Activated naive CD8-positive, alpha-beta T cell treated with anti-CD3 and anti-CD28 coated beads, Interleukin-2, amount 50 U/mL, for 24 hours (primary cell): ENCODE data around the gene TMEM135.
"Not testable (repeated sequence)": the region's sequence is repeated elsewhere in the genome, so short reads cannot be mapped to it uniquely, and the experiment has no call there.

Experiments
- ATAC-seq: fragments of 150-1000 bp; cut with Tn5 transposase; one replicate; pipeline ENCODE4 v1.10.0; 2021
- DNase-seq: peaks from one replicate; pipeline ENCODE4 v3.0.0; 2021
- H3K27ac Mint-ChIP-seq: one replicate; pipeline ENCODE4 v1.8.0; 2021; ENCODE audit warnings: mild to moderate bottlenecking, mixed read lengths
- H3K27me3 Mint-ChIP-seq: one replicate; pipeline ENCODE4 v1.8.0; 2021; ENCODE audit warnings: mixed read lengths
- H3K36me3 Mint-ChIP-seq: one replicate; pipeline ENCODE4 v1.8.0; 2021; ENCODE audit warnings: low read depth, mixed read lengths
- H3K4me1 Mint-ChIP-seq: one replicate; pipeline ENCODE4 v1.8.0; 2021; ENCODE audit warnings: mixed read lengths
- H3K4me3 Mint-ChIP-seq: one replicate; pipeline ENCODE4 v1.8.0; 2021; ENCODE audit warnings: mild to moderate bottlenecking, moderate library complexity, mixed read lengths
- H3K9me3 Mint-ChIP-seq: one replicate; pipeline ENCODE4 v1.8.0; 2021; ENCODE audit warnings: mixed read lengths

Gene TMEM135

DNA sequence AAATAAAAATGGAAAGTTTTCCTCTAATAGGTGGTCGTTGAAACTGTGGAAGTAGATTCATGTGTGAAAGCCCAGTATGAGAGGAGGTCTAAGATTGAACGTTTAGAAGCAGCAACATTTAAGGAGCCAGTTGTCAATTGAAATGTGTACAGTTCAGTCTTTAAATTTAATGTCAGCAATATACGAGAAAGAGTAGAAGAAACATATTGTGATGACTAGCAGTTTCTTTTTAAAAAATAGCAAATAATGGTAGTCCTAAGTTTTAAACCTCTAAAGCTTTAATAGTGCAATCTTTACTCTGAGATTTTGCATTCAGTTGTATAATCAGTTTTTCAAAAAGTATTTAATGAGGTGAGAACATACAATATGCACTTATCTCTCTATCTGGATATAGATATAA, 44.9 kb downstream of the TMEM135 start:
- H3K4me1 Mint-ChIP-seq = peaks cover 21% of the 10 kb centered on the region
- no peaks in the 10 kb centered on the region for H3K27me3 Mint-ChIP-seq
- ATAC-seq (no peak), DNase-seq (no peak)
- peaks cover 6% of the 10 kb centered on the region for H3K9me3 Mint-ChIP-seq
- peaks cover 21% of the 10 kb centered on the region for H3K36me3 Mint-ChIP-seq
- no peak overlapping the region for H3K4me3 Mint-ChIP-seq
- no peak overlapping the region for H3K27ac Mint-ChIP-seq

DNA sequence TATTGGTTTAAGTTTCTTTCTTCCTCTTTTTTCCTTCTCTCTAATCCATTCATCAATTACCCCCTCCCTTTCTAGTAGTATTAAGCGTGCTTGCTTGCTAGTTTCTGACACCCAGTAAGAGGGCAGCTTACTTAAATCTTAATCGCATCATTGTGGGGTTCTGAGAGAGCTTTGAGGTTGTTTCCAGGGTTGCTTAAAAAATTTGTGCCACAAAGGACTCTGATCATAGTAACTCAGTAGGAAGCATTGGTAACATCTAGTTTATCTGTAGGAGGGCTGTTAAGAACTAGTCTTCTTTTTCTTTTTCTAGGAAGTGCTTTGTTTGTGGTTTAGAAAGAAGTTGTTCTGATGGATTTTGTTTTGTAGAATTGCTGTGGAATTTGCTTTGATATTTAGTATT, 45.3 kb downstream of the TMEM135 start:
- H3K4me3 Mint-ChIP-seq = no peak overlapping the region
- no peaks in the 10 kb centered on the region for H3K27me3 Mint-ChIP-seq
- H3K9me3 Mint-ChIP-seq = peaks cover 4% of the 10 kb centered on the region
- ATAC-seq (no peak), DNase-seq (no peak)
- H3K27ac Mint-ChIP-seq = no peak overlapping the region
- peaks cover 21% of the 10 kb centered on the region for H3K4me1 Mint-ChIP-seq
- H3K36me3 Mint-ChIP-seq = peaks cover 18% of the 10 kb centered on the region

DNA sequence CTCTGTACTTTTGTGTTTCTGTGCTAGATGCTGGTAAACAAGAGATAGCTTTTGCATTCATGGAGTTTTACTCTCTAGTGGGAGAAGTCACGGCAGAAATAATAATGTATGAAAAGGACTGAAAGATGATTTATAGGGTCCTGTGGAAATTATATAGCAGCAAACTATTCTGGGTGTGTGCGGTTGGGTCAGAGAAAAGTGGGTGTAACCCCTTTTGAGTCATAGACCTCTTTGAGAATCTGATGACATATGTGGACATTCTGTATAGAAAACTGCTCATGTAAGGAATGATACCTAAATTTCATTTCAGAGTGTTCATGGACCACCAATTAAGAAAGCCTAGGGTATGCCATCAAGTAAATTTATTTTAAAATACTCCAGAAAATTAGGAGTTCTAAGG, 54.4 kb downstream of the TMEM135 start:
- peaks cover 43% of the 10 kb centered on the region for H3K36me3 Mint-ChIP-seq
- ATAC-seq (no peak), DNase-seq (no peak)
- no peaks in the 10 kb centered on the region for H3K4me1 Mint-ChIP-seq
- H3K4me3 Mint-ChIP-seq = no peak overlapping the region
- no peak overlapping the region for H3K27ac Mint-ChIP-seq
- H3K27me3 Mint-ChIP-seq = no peaks in the 10 kb centered on the region
- H3K9me3 Mint-ChIP-seq = peaks cover 17% of the 10 kb centered on the region

- peaks cover 17% of the 10 kb centered on the region for H3K9me3 Mint-ChIP-seq
- peaks cover 1% of the 10 kb centered on the region for H3K4me1 Mint-ChIP-seq
- ATAC-seq (no peak), DNase-seq (no peak)
- H3K27me3 Mint-ChIP-seq = no peaks in the 10 kb centered on the region
- H3K36me3 Mint-ChIP-seq = peaks cover 42% of the 10 kb centered on the region
- no peak overlapping the region for H3K4me3 Mint-ChIP-seq
- H3K27ac Mint-ChIP-seq = no peak overlapping the region
These were observed 54.8 kb downstream of the TMEM135 start for GRCh38 chr11:87092567-87092966.

DNA sequence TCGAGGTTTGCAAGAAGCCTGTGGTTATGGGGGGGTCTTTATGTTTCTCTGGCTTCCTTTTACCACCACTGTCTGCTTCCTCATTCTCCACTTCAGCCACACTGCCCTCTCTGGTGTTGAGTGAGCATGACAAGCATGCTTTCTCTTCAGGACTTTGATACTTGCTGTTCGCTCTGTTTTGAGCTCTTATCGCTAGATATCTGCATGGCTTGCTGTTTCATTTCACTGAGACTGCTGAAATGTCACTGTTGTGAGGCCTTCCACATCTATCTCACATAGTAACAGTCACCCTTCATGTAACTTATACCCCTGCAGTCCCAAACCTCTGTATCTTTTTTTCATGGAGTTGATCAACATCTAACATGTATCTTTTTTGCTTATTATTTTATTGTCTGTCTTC, 59.8 kb downstream of the TMEM135 start:
- H3K9me3 Mint-ChIP-seq = peaks cover 10% of the 10 kb centered on the region
- peaks cover 28% of the 10 kb centered on the region for H3K36me3 Mint-ChIP-seq
- H3K4me3 Mint-ChIP-seq = no peak overlapping the region
- ATAC-seq (peak; percentile 61), DNase-seq (peak; percentile 17)
- peaks cover 6% of the 10 kb centered on the region for H3K4me1 Mint-ChIP-seq
- H3K27ac Mint-ChIP-seq = no peak overlapping the region
- no peaks in the 10 kb centered on the region for H3K27me3 Mint-ChIP-seq

- H3K36me3 Mint-ChIP-seq = peaks cover 16% of the 10 kb centered on the region
- H3K27me3 Mint-ChIP-seq = no peaks in the 10 kb centered on the region
- H3K4me1 Mint-ChIP-seq = peaks cover 6% of the 10 kb centered on the region
- peaks cover 4% of the 10 kb centered on the region for H3K9me3 Mint-ChIP-seq
- DNase-seq (no peak), ATAC-seq (no peak)
- no peak overlapping the region for H3K4me3 Mint-ChIP-seq
- H3K27ac Mint-ChIP-seq = no peak overlapping the region
These were observed 64.3 kb downstream of the TMEM135 start for GRCh38 chr11:87101956-87102580.

- not testable (repeated sequence) for H3K27ac Mint-ChIP-seq, H3K9me3 Mint-ChIP-seq, DNase-seq, H3K4me1 Mint-ChIP-seq, H3K4me3 Mint-ChIP-seq, ATAC-seq, H3K27me3 Mint-ChIP-seq
- H3K36me3 Mint-ChIP-seq = peaks cover 16% of the 10 kb centered on the region
These were observed 68.1 kb downstream of the TMEM135 start for GRCh38 chr11:87105826-87106225.

- not testable (repeated sequence) for ATAC-seq, H3K4me1 Mint-ChIP-seq, H3K4me3 Mint-ChIP-seq, H3K27ac Mint-ChIP-seq, H3K27me3 Mint-ChIP-seq, DNase-seq, H3K9me3 Mint-ChIP-seq
- peaks cover 16% of the 10 kb centered on the region for H3K36me3 Mint-ChIP-seq
These were observed 69.6 kb downstream of the TMEM135 start for GRCh38 chr11:87107379-87107778.

GRCh38 chr11:87110443-87111131, 72.9 kb downstream of the TMEM135 start:
- peaks cover 4% of the 10 kb centered on the region for H3K9me3 Mint-ChIP-seq
- no peaks in the 10 kb centered on the region for H3K27me3 Mint-ChIP-seq
- DNase-seq = no peak
- H3K4me3 Mint-ChIP-seq = no peak overlapping the region
- no peak for ATAC-seq
- H3K27ac Mint-ChIP-seq = no peak overlapping the region
- peaks cover 10% of the 10 kb centered on the region for H3K36me3 Mint-ChIP-seq
- no peaks in the 10 kb centered on the region for H3K4me1 Mint-ChIP-seq

DNA sequence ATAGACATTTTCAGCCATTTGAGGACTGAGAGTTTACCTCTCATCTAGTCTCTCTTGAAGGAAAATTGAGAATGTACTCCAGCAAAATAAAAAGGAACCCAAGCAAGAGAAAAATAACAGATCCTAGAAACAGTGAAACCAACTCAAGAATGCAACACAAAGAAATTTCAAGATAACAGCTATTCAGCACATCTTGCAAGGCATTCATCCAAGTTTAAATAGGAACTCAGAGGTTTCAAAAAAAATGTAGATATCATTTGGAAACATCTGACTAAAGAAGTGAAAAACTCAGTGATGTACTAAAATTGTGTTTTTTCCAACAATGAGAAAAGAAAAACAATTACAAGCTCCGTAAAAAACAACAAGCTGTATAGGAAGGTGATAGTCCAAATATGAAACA, 76.4 kb downstream of the TMEM135 start:
- DNase-seq (no peak), ATAC-seq (no peak)
- peaks cover 3% of the 10 kb centered on the region for H3K9me3 Mint-ChIP-seq
- no peaks in the 10 kb centered on the region for H3K4me1 Mint-ChIP-seq
- no peak overlapping the region for H3K4me3 Mint-ChIP-seq
- no peaks in the 10 kb centered on the region for H3K27me3 Mint-ChIP-seq
- no peak overlapping the region for H3K27ac Mint-ChIP-seq
- H3K36me3 Mint-ChIP-seq = peaks cover 3% of the 10 kb centered on the region

GRCh38 chr11:87116185-87116584, 78.5 kb downstream of the TMEM135 start:
- Mint-ChIP-seq H3K4me3 (no peak overlapping the region), H3K36me3 (peaks cover 3% of the 10 kb centered on the region), H3K27me3 (no peaks in the 10 kb centered on the region), H3K27ac (no peak overlapping the region), H3K4me1 (no peaks in the 10 kb centered on the region), H3K9me3 (peaks cover 3% of the 10 kb centered on the region)
- ATAC-seq (no peak), DNase-seq (no peak)

GRCh38 chr11:87120937-87121336, 83.2 kb downstream of the TMEM135 start:
- Mint-ChIP-seq H3K27ac (no peak overlapping the region), H3K4me3 (no peak overlapping the region), H3K36me3 (peaks cover 8% of the 10 kb centered on the region), H3K9me3 (peaks cover 3% of the 10 kb centered on the region), H3K4me1 (no peaks in the 10 kb centered on the region), H3K27me3 (no peaks in the 10 kb centered on the region)
- ATAC-seq (no peak), DNase-seq (no peak)

DNA sequence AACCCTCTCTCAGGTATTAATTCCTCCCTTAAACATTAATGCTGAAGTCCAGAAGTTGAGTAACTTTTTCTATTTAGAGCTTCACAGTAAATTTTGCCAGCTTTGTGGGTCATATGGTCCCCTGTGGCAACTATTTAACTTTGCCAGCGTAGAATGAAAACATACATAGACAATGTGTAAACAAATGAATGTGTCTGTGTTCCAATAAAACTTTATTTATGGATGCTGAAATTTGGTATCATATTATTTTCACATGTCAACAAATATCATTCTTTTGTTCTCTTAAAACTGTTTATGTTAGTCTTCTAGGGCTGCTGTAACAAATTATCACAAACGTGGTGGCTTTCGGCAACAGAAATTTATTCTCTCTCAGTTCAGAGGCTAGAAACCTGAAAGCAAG, 85.1 kb downstream of the TMEM135 start:
- no peaks in the 10 kb centered on the region for H3K9me3 Mint-ChIP-seq

DNA sequence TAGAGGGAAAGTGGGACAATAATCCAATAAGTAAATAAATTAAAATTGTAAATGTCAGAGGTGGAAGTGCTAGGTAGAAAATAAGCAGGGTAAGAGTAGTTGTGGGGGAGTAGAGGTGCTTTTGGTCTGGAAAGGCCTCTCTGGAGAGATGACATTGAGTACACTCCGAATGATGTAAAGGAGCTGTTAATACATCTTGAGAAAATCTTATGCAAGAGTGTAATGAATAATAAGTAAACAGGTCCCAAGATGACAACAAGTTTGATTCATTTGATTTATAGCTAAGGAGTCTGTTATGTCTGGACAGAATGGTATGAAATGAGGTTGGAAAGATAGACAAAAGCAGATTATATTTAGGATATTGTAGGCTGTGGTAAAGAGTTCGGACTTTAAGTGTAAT, 87.5 kb downstream of the TMEM135 start:
- H3K27ac Mint-ChIP-seq = no peak overlapping the region
- H3K36me3 Mint-ChIP-seq = peaks cover 5% of the 10 kb centered on the region
- H3K9me3 Mint-ChIP-seq = no peaks in the 10 kb centered on the region
- H3K4me3 Mint-ChIP-seq = no peak overlapping the region
- H3K4me1 Mint-ChIP-seq = no peaks in the 10 kb centered on the region
- DNase-seq (no peak), ATAC-seq (no peak)
- no peaks in the 10 kb centered on the region for H3K27me3 Mint-ChIP-seq

More for the DNA sequence above, 85.1 kb downstream of the TMEM135 start:
- DNase-seq (no peak), ATAC-seq (no peak)
- Mint-ChIP-seq H3K4me3 (no peak overlapping the region), H3K27me3 (no peaks in the 10 kb centered on the region), H3K36me3 (peaks cover 6% of the 10 kb centered on the region), H3K27ac (no peak overlapping the region), H3K4me1 (no peaks in the 10 kb centered on the region)

- H3K27me3 Mint-ChIP-seq = no peaks in the 10 kb centered on the region
- peaks cover 2% of the 10 kb centered on the region for H3K36me3 Mint-ChIP-seq
- ATAC-seq = no peak
- H3K4me3 Mint-ChIP-seq = no peak overlapping the region
- DNase-seq = no peak
- H3K27ac Mint-ChIP-seq = no peak overlapping the region
- no peaks in the 10 kb centered on the region for H3K9me3 Mint-ChIP-seq
- H3K4me1 Mint-ChIP-seq = no peaks in the 10 kb centered on the region
These were observed 89.4 kb downstream of the TMEM135 start for GRCh38 chr11:87127101-87127500.
